Measurements from ENCODE around the gene ESR1.

- TF ChIP-seq CTCF (IDR thresholded peaks at IDR 0.05) (no peak), POLR2A (IDR thresholded peaks at IDR 0.05) (no peak)
These were observed 335.9 kb downstream of the ESR1 start for GRCh38 chr6:152143359-152143758.
